Measurements from ENCODE around the gene TPPP3.
"Not testable (repeated sequence)": the region's sequence is repeated elsewhere in the genome, so short reads cannot be mapped to it uniquely, and the experiment has no call there.

TPPP3 gene

DNA sequence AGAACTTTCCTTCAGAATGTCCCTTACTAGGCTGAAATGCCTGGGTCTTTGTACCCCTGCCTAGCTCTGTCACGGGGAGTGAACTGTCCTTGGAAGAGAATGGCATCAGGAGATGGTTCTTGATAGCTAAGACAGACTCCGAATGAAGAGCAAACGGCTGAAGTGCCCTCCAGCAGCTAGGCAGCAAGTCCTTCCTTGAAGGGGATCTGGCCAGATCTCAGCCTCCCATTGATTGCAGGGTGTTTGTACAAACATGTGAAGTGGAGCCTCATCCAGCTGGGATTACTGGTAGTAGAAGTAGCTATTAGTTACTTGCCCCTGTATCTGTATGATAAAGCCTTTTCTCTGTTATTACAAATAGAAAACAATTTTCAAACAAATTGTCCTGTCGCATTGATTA is 35.7 kb downstream of the TPPP3 start:
- Histone ChIP-seq H3K23ac (ENCODE audit: low read length) (no peak overlapping the region), H2BK5ac (ENCODE audit: low read depth, low read length, poor library complexity) (no peak overlapping the region), H4K91ac (ENCODE audit: low read depth, low read length) (no peak overlapping the region), H3K14ac (ENCODE audit: low read length) (no peak overlapping the region), H2AK5ac (ENCODE audit: low read length) (no peak overlapping the region), H2BK12ac (ENCODE audit: low read length) (no peak overlapping the region), H3K4me1 (ENCODE audit: control insufficient read depth in 1 of 2, insufficient read depth in 2 of 2, low read length in 2 of 2) (no peaks in the 10 kb centered on the region), H3K79me1 (ENCODE audit: low read length) (no peaks in the 10 kb centered on the region), H3K4me3 (ENCODE audit: low read depth, low read length) (no peak overlapping the region), H3K27ac (ENCODE audit: low read depth, low read length) (no peak overlapping the region), H3K18ac (ENCODE audit: low read length) (no peak overlapping the region), H3K4me2 (ENCODE audit: low read length) (no peak overlapping the region), H4K8ac (ENCODE audit: low read depth, low read length) (no peak overlapping the region), H2BK120ac (ENCODE audit: insufficient read depth, low read length, poor library complexity) (no peak overlapping the region), H3K4ac (ENCODE audit: low read depth, low read length) (no peak overlapping the region), H3K79me2 (ENCODE audit: control insufficient read depth, insufficient read depth, low read length, poor library complexity) (no peaks in the 10 kb centered on the region), H3K9ac (ENCODE audit: low read length) (no peak overlapping the region), H3K27me3 (ENCODE audit: insufficient read depth, low read length) (no peaks in the 10 kb centered on the region), H4K12ac (ENCODE audit: low read depth, low read length) (no peak overlapping the region), H2AFZ (ENCODE audit: insufficient read depth, low read length, poor library complexity) (no peak overlapping the region), H3K9me3 (ENCODE audit: insufficient read depth, low read depth, low read length) (no peaks in the 10 kb centered on the region), H3K36me3 (ENCODE audit: control insufficient read depth in 1 of 2, insufficient read depth in 2 of 2, low read length in 2 of 2) (no peaks in the 10 kb centered on the region)
- DNase-seq, result no peak
- WGBS (ENCODE audit: extremely low coverage, insufficient coverage, insufficient read length), result no CpG with 5 or more reads among the region's 4 CpGs

DNA sequence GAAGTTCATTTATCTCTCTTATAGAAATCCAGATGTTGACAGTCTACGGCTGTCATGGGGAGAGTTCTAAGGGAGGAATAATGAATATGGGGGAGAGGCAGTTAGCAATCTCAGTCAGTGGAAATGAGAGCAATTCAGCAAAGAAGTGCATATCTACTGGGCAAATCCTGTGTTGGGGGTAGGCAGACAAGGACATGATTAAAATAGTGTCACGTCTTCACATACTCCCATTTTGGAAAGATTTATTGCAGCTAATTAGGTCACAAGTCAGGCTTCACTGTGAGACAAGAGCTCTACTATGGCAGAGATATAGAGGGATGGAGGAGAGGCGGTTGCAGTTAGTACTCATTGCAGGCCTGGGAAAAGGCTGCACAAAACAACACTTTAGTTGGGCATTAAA is 36.9 kb downstream of the TPPP3 start:
- WGBS (ENCODE audit: extremely low coverage, insufficient coverage, insufficient read length), result no CpG with 5 or more reads among the region's 3 CpGs
- Histone ChIP-seq H3K79me2 (ENCODE audit: control insufficient read depth, insufficient read depth, low read length, poor library complexity) (no peaks in the 10 kb centered on the region), H3K9ac (ENCODE audit: low read length) (no peak overlapping the region), H3K4me2 (ENCODE audit: low read length) (no peak overlapping the region), H2AFZ (ENCODE audit: insufficient read depth, low read length, poor library complexity) (no peak overlapping the region), H3K36me3 (ENCODE audit: control insufficient read depth in 1 of 2, insufficient read depth in 2 of 2, low read length in 2 of 2) (no peaks in the 10 kb centered on the region), H2AK5ac (ENCODE audit: low read length) (no peak overlapping the region), H3K27ac (ENCODE audit: low read depth, low read length) (no peak overlapping the region), H3K27me3 (ENCODE audit: insufficient read depth, low read length) (no peaks in the 10 kb centered on the region), H3K9me3 (ENCODE audit: insufficient read depth, low read depth, low read length) (no peaks in the 10 kb centered on the region), H3K4me3 (ENCODE audit: low read depth, low read length) (no peak overlapping the region), H3K4ac (ENCODE audit: low read depth, low read length) (no peak overlapping the region), H3K18ac (ENCODE audit: low read length) (no peak overlapping the region), H3K4me1 (ENCODE audit: control insufficient read depth in 1 of 2, insufficient read depth in 2 of 2, low read length in 2 of 2) (no peaks in the 10 kb centered on the region), H3K23ac (ENCODE audit: low read length) (no peak overlapping the region), H2BK5ac (ENCODE audit: low read depth, low read length, poor library complexity) (no peak overlapping the region), H4K12ac (ENCODE audit: low read depth, low read length) (no peak overlapping the region), H2BK120ac (ENCODE audit: insufficient read depth, low read length, poor library complexity) (no peak overlapping the region), H3K79me1 (ENCODE audit: low read length) (no peaks in the 10 kb centered on the region), H2BK12ac (ENCODE audit: low read length) (no peak overlapping the region), H3K14ac (ENCODE audit: low read length) (no peak overlapping the region), H4K8ac (ENCODE audit: low read depth, low read length) (no peak overlapping the region), H4K91ac (ENCODE audit: low read depth, low read length) (no peak overlapping the region)
- no peak for DNase-seq

DNA sequence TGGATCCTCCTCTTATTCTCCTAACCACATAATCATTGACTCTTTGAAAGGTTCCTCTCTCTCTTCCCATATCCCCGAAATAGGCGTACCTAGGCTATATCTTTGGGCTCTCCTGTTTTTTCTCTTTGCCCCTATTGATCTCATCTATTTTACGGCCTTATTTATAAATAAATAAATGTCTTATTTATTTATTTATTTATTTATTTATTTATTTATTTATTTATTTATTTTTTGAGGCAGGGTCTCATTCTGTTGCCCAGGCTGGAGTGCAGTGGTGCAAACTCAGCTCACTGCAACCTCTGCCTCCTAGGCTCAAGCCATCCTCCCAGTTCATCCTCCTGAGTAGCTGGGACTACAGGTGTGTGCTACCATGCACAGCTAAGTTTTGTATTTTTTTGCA is 40.8 kb downstream of the TPPP3 start:
- H3K79me2 ChIP-seq (ENCODE audit: control insufficient read depth, insufficient read depth, low read length, poor library complexity), result not testable (repeated sequence)

DNA sequence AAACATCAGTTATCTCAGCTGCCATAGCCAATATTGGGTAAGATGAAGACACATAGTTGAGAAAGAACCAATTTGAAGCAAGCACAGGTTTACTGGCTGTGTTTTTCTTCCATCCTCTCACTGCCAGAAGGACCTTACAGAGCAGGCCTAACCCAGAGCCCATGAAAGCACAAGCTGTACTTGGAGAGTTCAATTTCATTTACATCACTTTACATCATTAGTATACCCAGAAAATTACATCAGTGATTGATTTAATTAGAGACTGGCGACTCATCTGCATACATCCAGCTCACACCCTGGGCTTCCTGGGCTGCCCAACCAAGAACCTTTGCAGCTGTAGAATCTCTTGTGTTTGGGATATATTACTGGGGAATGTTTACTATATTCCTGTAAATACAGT is 43.0 kb downstream of the TPPP3 start:
- Histone ChIP-seq H3K9ac (ENCODE audit: low read length) (no peak overlapping the region), H3K79me2 (ENCODE audit: control insufficient read depth, insufficient read depth, low read length, poor library complexity) (no peaks in the 10 kb centered on the region), H4K12ac (ENCODE audit: low read depth, low read length) (no peak overlapping the region), H3K4me1 (ENCODE audit: control insufficient read depth in 1 of 2, insufficient read depth in 2 of 2, low read length in 2 of 2) (no peaks in the 10 kb centered on the region), H4K8ac (ENCODE audit: low read depth, low read length) (no peak overlapping the region), H3K27me3 (ENCODE audit: insufficient read depth, low read length) (no peaks in the 10 kb centered on the region), H3K36me3 (ENCODE audit: control insufficient read depth in 1 of 2, insufficient read depth in 2 of 2, low read length in 2 of 2) (no peaks in the 10 kb centered on the region), H3K4me3 (ENCODE audit: low read depth, low read length) (no peak overlapping the region), H3K9me3 (ENCODE audit: insufficient read depth, low read depth, low read length) (no peaks in the 10 kb centered on the region), H3K4me2 (ENCODE audit: low read length) (no peak overlapping the region), H2BK12ac (ENCODE audit: low read length) (no peak overlapping the region), H3K18ac (ENCODE audit: low read length) (no peak overlapping the region), H3K79me1 (ENCODE audit: low read length) (no peaks in the 10 kb centered on the region), H2BK5ac (ENCODE audit: low read depth, low read length, poor library complexity) (no peak overlapping the region), H3K4ac (ENCODE audit: low read depth, low read length) (no peak overlapping the region), H3K27ac (ENCODE audit: low read depth, low read length) (no peak overlapping the region), H4K91ac (ENCODE audit: low read depth, low read length) (no peak overlapping the region), H2BK120ac (ENCODE audit: insufficient read depth, low read length, poor library complexity) (no peak overlapping the region), H3K14ac (ENCODE audit: low read length) (no peak overlapping the region), H2AFZ (ENCODE audit: insufficient read depth, low read length, poor library complexity) (no peak overlapping the region), H3K23ac (ENCODE audit: low read length) (no peak overlapping the region), H2AK5ac (ENCODE audit: low read length) (no peak overlapping the region)
- WGBS (ENCODE audit: extremely low coverage, insufficient coverage, insufficient read length), result no CpG with 5 or more reads among the region's 1 CpG
- DNase-seq, result no peak

More for the DNA sequence above, 40.8 kb downstream of the TPPP3 start:
- not testable (repeated sequence) for H2AFZ ChIP-seq (ENCODE audit: insufficient read depth, low read length, poor library complexity); H4K8ac ChIP-seq (ENCODE audit: low read depth, low read length); H3K23ac ChIP-seq (ENCODE audit: low read length); H3K18ac ChIP-seq (ENCODE audit: low read length); H3K14ac ChIP-seq (ENCODE audit: low read length); H3K4me2 ChIP-seq (ENCODE audit: low read length); H2BK120ac ChIP-seq (ENCODE audit: insufficient read depth, low read length, poor library complexity); H2BK12ac ChIP-seq (ENCODE audit: low read length); H3K27me3 ChIP-seq (ENCODE audit: insufficient read depth, low read length); H3K4ac ChIP-seq (ENCODE audit: low read depth, low read length); H4K91ac ChIP-seq (ENCODE audit: low read depth, low read length); H3K4me1 ChIP-seq (ENCODE audit: control insufficient read depth in 1 of 2, insufficient read depth in 2 of 2, low read length in 2 of 2); H3K9me3 ChIP-seq (ENCODE audit: insufficient read depth, low read depth, low read length); H3K79me1 ChIP-seq (ENCODE audit: low read length); H3K9ac ChIP-seq (ENCODE audit: low read length); H3K4me3 ChIP-seq (ENCODE audit: low read depth, low read length); H3K27ac ChIP-seq (ENCODE audit: low read depth, low read length); H4K12ac ChIP-seq (ENCODE audit: low read depth, low read length); H2BK5ac ChIP-seq (ENCODE audit: low read depth, low read length, poor library complexity); DNase-seq; H2AK5ac ChIP-seq (ENCODE audit: low read length); H3K36me3 ChIP-seq (ENCODE audit: control insufficient read depth in 1 of 2, insufficient read depth in 2 of 2, low read length in 2 of 2)
- no CpG with 5 or more reads among the region's 3 CpGs for whole genome bisulfite sequencing (ENCODE audit: extremely low coverage, insufficient coverage, insufficient read length)

DNA sequence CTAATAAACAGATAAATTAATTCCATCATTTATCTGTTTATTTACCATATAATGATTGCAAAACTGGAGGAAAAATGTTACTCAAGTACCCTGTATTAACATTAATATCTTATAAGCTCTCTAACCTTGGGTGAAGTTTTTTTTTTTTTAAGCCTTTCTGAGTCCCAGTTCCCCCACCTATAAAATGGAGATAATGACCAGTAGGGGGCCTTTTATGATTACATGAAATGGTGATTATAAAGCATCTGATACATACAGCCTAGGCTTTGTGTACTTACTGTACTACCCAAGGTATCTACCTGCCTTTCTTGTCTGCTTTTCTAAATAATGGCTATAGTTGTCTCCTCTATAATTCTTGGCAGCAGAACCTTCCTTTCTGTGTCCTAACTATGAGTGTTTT is 44.1 kb downstream of the TPPP3 start:
- no peaks in the 10 kb centered on the region for H3K27me3 ChIP-seq (ENCODE audit: insufficient read depth, low read length)
- no peak overlapping the region for H3K4me2 ChIP-seq (ENCODE audit: low read length)
- DNase-seq, result peak in 1 of 2 donors; percentile 34
- no peak overlapping the region for H2BK120ac ChIP-seq (ENCODE audit: insufficient read depth, low read length, poor library complexity)
- H3K79me2 ChIP-seq (ENCODE audit: control insufficient read depth, insufficient read depth, low read length, poor library complexity), result no peaks in the 10 kb centered on the region
- no peaks in the 10 kb centered on the region for H3K79me1 ChIP-seq (ENCODE audit: low read length)
- no peak overlapping the region for H4K8ac ChIP-seq (ENCODE audit: low read depth, low read length)
- H3K4me1 ChIP-seq (ENCODE audit: control insufficient read depth in 1 of 2, insufficient read depth in 2 of 2, low read length in 2 of 2), result no peaks in the 10 kb centered on the region
- H2BK5ac ChIP-seq (ENCODE audit: low read depth, low read length, poor library complexity), result no peak overlapping the region
- H3K4ac ChIP-seq (ENCODE audit: low read depth, low read length), result no peak overlapping the region
- H3K9ac ChIP-seq (ENCODE audit: low read length), result no peak overlapping the region
- no peak overlapping the region for H3K14ac ChIP-seq (ENCODE audit: low read length)
- no peaks in the 10 kb centered on the region for H3K9me3 ChIP-seq (ENCODE audit: insufficient read depth, low read depth, low read length)
- no peak overlapping the region for H2AK5ac ChIP-seq (ENCODE audit: low read length)
- no peak overlapping the region for H3K4me3 ChIP-seq (ENCODE audit: low read depth, low read length)
- no peak overlapping the region for H3K18ac ChIP-seq (ENCODE audit: low read length)
- no peak overlapping the region for H4K91ac ChIP-seq (ENCODE audit: low read depth, low read length)
- no peaks in the 10 kb centered on the region for H3K36me3 ChIP-seq (ENCODE audit: control insufficient read depth in 1 of 2, insufficient read depth in 2 of 2, low read length in 2 of 2)
- H3K27ac ChIP-seq (ENCODE audit: low read depth, low read length), result no peak overlapping the region
- no peak overlapping the region for H2AFZ ChIP-seq (ENCODE audit: insufficient read depth, low read length, poor library complexity)
- H3K23ac ChIP-seq (ENCODE audit: low read length), result no peak overlapping the region
- H2BK12ac ChIP-seq (ENCODE audit: low read length), result no peak overlapping the region
- H4K12ac ChIP-seq (ENCODE audit: low read depth, low read length), result no peak overlapping the region

All from trophoblast cell (in vitro differentiated cells and primary cell).